Measurements from ENCODE around the gene SDF4. TPM values are rescaled to one million over a fixed set of nuclear protein-coding genes. Genes with fewer than 3 reads are reported as not detected.

The SDF4 gene
- total and polyA plus RNA-seq, 12 donors, result 95.6 to 184 (median 123) TPM

- TF ChIP-seq CTCF (IDR thresholded peaks at IDR 0.05), result no peak
- peak overlapping the region in 6 of 10 donors; percentile 52 to 59 (median 56) for H3K4me3 ChIP-seq
- intact Hi-C loops (cut with DNase I), result no loop called here
- peaks cover 2 to 47% (median 12%) of the 10 kb centered on the region in 7 donors for H3K27me3 ChIP-seq
- H3K36me3 ChIP-seq, result peaks cover 0 to 19% (median 0%) of the 10 kb centered on the region in 9 donors
- WGBS, 2 donors, result 78 to 87% methylated on average over 27 to 28 of the region's 28 CpGs
- DNase-seq (peak in 1 of 2 donors; percentile 14), ATAC-seq (no peak)
- H3K9me3 ChIP-seq, result no peaks in the 10 kb centered on the region
- H3K4me1 ChIP-seq, result peaks cover 5 to 67% (median 55%) of the 10 kb centered on the region in 9 donors
- H3K27ac ChIP-seq, result peak overlapping the region in 5 of 10 donors; percentile 10 to 86 (median 78)
Measured at GRCh38 chr1:1211541-1212441, 20.0 kb downstream of the SDF4 start.

GRCh38 chr1:1210726-1211540, 20.9 kb downstream of the SDF4 start:
- peaks cover 10 to 56% (median 21%) of the 10 kb centered on the region in 7 donors for H3K27me3 ChIP-seq
- H3K36me3 ChIP-seq, result peaks cover 0 to 10% (median 0%) of the 10 kb centered on the region in 9 donors
- peaks cover 5 to 68% (median 56%) of the 10 kb centered on the region in 9 donors for H3K4me1 ChIP-seq
- WGBS, 2 donors, result 91 to 94% methylated on average over 30 to 31 of the region's 31 CpGs
- intact Hi-C loops (cut with DNase I), result no loop called here
- H3K27ac ChIP-seq, result no peak overlapping the region
- H3K9me3 ChIP-seq, result no peaks in the 10 kb centered on the region
- DNase-seq (peak in 1 of 2 donors; percentile 11), ATAC-seq (no peak)
- TF ChIP-seq CTCF (IDR thresholded peaks at IDR 0.05), result no peak
- peak overlapping the region in 1 of 10 donors; percentile 59 for H3K4me3 ChIP-seq

- peaks cover 0 to 3% (median 0%) of the 10 kb centered on the region in 9 donors for H3K36me3 ChIP-seq
- WGBS, 2 donors, result 56 to 64% methylated on average over 38 of the region's 38 CpGs
- peaks cover 13 to 65% (median 28%) of the 10 kb centered on the region in 7 donors for H3K27me3 ChIP-seq
- H3K27ac ChIP-seq, result peak overlapping the region in 1 of 10 donors; percentile 58
- intact Hi-C loops (cut with DNase I), result no loop called here
- H3K9me3 ChIP-seq, result no peaks in the 10 kb centered on the region
- no peak for TF ChIP-seq CTCF (IDR thresholded peaks at IDR 0.05)
- peak in 1 of 2 donors; percentile 9 for DNase-seq
- ATAC-seq, result peak in 1 of 8 donors; percentile 19
- peak overlapping the region in 1 of 10 donors; percentile 20 for H3K4me3 ChIP-seq
- peaks cover 2 to 50% (median 39%) of the 10 kb centered on the region in 9 donors for H3K4me1 ChIP-seq
Measured at GRCh38 chr1:1208713-1209433, 22.9 kb downstream of the SDF4 start.
